ENCODE measurements around the gene PRCP. TPM values are rescaled to one million over a fixed set of nuclear protein-coding genes. Genes with fewer than 3 reads are reported as not detected.

The PRCP gene
- total RNA-seq, 1 experiment from 2014 or later = 56.7 TPM

GRCh38 chr11:82775218-82775617, 125.0 kb downstream of the PRCP start:
- no peaks in the 10 kb centered on the region for H3K79me2 ChIP-seq (ENCODE audit: insufficient read depth, low read length)
- H3K18ac ChIP-seq (ENCODE audit: insufficient read length, low read depth, low read length) = no peak overlapping the region
- no peak overlapping the region for H2BK120ac ChIP-seq (ENCODE audit: low read depth, low read length, poor library complexity, severe bottlenecking)
- Mint-ChIP-seq H3K27ac (no peak overlapping the region), H3K4me3 (no peak overlapping the region), H3K9me3 (peaks cover 0 to 2% of the 10 kb centered on the region in 2 experiments; a peak in 2 of 5 replicates), H3K4me1 (peaks cover 7 to 8% of the 10 kb centered on the region in 2 experiments), H3K36me3 (ENCODE audit: insufficient read depth in 1 of 3, low read depth in 3 of 3) (no peaks in the 10 kb centered on the region), H3K27me3 (ENCODE audit: low read depth) (no peaks in the 10 kb centered on the region)
- no peak for DNase-seq
- no peak overlapping the region for H2AFZ ChIP-seq (ENCODE audit: low read length)
- H3K23ac ChIP-seq (ENCODE audit: insufficient read length, low read depth, low read length) = no peak overlapping the region
- H3K56ac ChIP-seq (ENCODE audit: insufficient read length, low read depth, low read length) = no peak overlapping the region
- H3K9ac ChIP-seq (ENCODE audit: extremely low read depth, insufficient read length, low read length) = no peak overlapping the region
- no peak overlapping the region for H4K8ac ChIP-seq (replicated peaks; ENCODE audit: insufficient read length, low read depth, low read length)
- no peak overlapping the region for H4K91ac ChIP-seq (ENCODE audit: insufficient read length, low read depth, low read length)
- no peaks in the 10 kb centered on the region for H3K9me3 ChIP-seq (ENCODE audit: control insufficient read depth, low read depth, low read length)
- TF ChIP-seq, protein P1, sequence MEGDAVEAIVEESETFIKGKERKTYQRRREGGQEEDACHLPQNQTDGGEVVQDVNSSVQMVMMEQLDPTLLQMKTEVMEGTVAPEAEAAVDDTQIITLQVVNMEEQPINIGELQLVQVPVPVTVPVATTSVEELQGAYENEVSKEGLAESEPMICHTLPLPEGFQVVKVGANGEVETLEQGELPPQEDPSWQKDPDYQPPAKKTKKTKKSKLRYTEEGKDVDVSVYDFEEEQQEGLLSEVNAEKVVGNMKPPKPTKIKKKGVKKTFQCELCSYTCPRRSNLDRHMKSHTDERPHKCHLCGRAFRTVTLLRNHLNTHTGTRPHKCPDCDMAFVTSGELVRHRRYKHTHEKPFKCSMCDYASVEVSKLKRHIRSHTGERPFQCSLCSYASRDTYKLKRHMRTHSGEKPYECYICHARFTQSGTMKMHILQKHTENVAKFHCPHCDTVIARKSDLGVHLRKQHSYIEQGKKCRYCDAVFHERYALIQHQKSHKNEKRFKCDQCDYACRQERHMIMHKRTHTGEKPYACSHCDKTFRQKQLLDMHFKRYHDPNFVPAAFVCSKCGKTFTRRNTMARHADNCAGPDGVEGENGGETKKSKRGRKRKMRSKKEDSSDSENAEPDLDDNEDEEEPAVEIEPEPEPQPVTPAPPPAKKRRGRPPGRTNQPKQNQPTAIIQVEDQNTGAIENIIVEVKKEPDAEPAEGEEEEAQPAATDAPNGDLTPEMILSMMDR (conservative IDR thresholded peaks at IDR 0.05) = no peak
- H4K5ac ChIP-seq (ENCODE audit: insufficient read length, low read depth, low read length) = no peak overlapping the region
- H2BK12ac ChIP-seq (ENCODE audit: insufficient read length, low read depth, low read length) = no peak overlapping the region
- no peaks in the 10 kb centered on the region for H3K4me1 ChIP-seq (ENCODE audit: insufficient read depth, low read length)
- no peaks in the 10 kb centered on the region for H4K20me1 ChIP-seq (ENCODE audit: control insufficient read depth, insufficient read depth, insufficient read length)
- H2BK15ac ChIP-seq (ENCODE audit: low read depth, low read length) = no peak overlapping the region
- H3T11ph ChIP-seq (ENCODE audit: low read length) = no peak overlapping the region
- H3K27ac ChIP-seq (ENCODE audit: insufficient read length, low read depth, low read length) = no peak overlapping the region
- WGBS (ENCODE audit: extremely low coverage, insufficient read length, low lambda C conversion rate) = no CpG with 5 or more reads among the region's 1 CpG
- no peak overlapping the region for H2BK5ac ChIP-seq (ENCODE audit: insufficient read length, low read length)
- H2AK5ac ChIP-seq (ENCODE audit: insufficient read length, low read length) = no peak overlapping the region
- no peak overlapping the region for H3K14ac ChIP-seq (ENCODE audit: insufficient read depth, low read length)
- H3K4me2 ChIP-seq (ENCODE audit: insufficient read depth, insufficient read length, low read length) = no peak overlapping the region
- no peaks in the 10 kb centered on the region for H3K79me1 ChIP-seq (ENCODE audit: insufficient read depth, low read depth, low read length, poor library complexity, severe bottlenecking)
- H3K4ac ChIP-seq (ENCODE audit: low read depth, low read length) = no peak overlapping the region
- H2BK20ac ChIP-seq (ENCODE audit: low read depth, low read length, poor library complexity, severe bottlenecking) = no peak overlapping the region
- H3K23me2 ChIP-seq (ENCODE audit: insufficient read length, low read depth, low read length, poor library complexity, severe bottlenecking) = no peaks in the 10 kb centered on the region
- no peaks in the 10 kb centered on the region for H3K27me3 ChIP-seq (ENCODE audit: insufficient read depth, low read length)

Other genes starting within 250 kb of the PRCP start
- gene FAM181B, start 166.6 kb downstream of the PRCP start, total RNA-seq (2021) = 0.13 and 0.44 TPM in 2 replicates
- gene DDIAS, start 1.3 kb upstream of the PRCP start, total RNA-seq (2021) = 18.6 and 22.2 TPM in 2 replicates
- 4.8 and 5.7 TPM in 2 replicates for gene RAB30, start 171.5 kb upstream of the PRCP start, total RNA-seq (2021)